Left renal pelvis (tissue), 4 donors: Measurements from ENCODE around the gene ZFR. TPM values are rescaled to one million over a fixed set of nuclear protein-coding genes. Genes with fewer than 3 reads are reported as not detected.
"Not testable (repeated sequence)": the region's sequence is repeated elsewhere in the genome, so short reads cannot be mapped to it uniquely, and the experiment has no call there.

Experiments used
- DNase-seq, 4 donors: peaks; one replicate each; pipeline ENCODE4 v3.0.0-alpha.2; 2013; ENCODE audit warnings: low read depth in 4 of 4, low spot score in 3 of 4
- polyA plus RNA-seq, 4 donors: library from polyadenylated mRNA; unstranded; fragments of 120-200 nt; gene quantifications; one replicate each; pipeline ENCODE4 v1.2.1, GENCODE V29; 2013; ENCODE audit not compliant: insufficient read length in 4 of 4

ZFR gene
- polyA plus RNA-seq, 4 donors = 82.1 to 132 (median 118) TPM

DNA sequence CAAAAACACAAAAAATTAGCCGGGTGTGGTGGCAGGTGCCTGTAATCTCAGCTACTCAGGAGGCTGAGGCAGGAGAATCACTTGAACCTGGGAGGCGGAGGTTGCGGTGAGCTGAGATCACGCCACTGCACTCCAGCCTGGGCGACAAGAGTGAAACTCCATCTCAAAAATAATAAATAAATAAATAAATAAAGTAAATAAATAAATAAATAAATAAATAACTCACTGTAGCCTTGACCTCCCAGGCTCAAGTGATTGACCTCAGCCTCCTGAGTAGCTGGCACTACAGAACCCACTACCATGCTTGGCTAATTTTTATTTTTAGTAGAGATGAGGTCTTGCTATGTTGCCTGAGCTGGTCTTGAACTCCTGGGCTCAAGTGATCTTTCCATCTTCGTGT is 77.3 kb downstream of the ZFR start:
- DNase-seq = not testable (repeated sequence)

DNA sequence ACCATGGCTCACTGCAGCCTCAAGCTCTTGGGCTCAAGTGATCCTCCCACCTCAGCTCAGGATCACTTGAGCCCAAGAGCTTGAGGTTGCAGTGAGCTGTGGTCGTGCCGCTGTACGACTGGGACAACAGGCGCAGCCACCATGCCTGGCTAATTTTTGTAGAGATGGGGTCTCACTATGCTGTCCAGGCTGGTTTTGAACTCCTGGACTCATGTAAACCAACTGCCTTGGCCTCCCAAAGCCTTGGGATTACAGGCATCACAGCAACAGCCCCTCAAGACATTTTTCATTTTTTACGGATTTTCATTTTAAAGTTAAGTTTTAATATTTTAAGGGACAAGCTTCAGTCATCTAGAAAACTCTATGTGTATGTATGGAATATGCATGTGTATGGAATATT is 78.9 kb downstream of the ZFR start:
- DNase-seq = no peak

DNA sequence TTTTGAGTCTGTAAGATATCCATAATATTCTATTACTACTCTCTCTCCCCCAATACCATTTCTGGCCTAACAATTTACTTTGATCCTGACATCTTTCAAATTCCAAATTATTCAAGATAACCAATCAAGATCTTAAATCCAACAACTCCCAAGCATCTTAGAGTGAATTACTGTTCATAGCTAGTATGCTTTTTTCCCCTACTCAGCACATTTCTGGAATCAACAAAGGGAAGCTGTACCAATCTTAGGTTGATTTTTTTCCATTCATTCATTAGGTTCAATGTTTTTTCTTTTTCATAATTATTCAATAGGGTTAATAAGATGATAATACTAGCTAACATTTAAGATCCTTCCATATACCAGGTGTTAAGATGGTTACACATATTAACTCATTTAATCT is 81.5 kb downstream of the ZFR start:
- DNase-seq = no peak

DNA sequence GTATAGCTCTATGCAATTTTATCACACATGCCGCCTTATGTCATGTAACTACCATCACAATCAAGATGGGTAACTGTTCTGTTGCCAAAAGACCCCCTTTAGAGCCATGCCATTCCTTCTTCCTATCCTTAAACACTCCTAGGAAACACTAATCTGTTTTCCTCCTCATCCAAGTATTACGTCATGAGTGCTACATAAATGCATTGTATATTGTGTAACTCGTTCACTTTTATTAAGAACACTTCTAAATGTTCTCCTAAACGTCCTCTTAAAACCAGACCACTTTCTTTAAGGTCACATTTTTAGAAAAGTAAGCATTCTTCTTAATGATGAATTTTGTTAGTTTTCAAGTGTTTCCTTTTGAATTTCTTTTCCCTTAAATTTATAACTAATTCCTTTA is 82.0 kb downstream of the ZFR start:
- DNase-seq = no peak

DNA sequence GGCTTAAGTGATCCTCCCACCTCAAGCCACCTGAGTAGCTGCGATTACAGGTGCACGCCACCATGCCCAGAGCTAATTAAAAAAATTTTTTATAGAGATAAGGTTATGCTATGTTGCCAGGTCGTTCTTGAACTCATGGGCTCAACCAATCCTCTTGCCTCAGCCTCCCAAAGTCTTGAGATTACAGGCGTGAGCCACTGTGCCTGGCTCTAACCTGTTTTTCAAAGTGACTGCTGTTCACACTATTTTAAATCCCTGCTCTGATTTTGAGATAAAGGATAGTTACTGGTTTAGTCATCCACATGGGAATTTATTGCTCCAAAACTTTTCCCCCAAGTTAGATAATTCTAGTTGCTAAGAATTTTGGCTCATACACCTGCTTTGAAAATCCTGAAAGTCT is 83.6 kb downstream of the ZFR start:
- no peak for DNase-seq

DNA sequence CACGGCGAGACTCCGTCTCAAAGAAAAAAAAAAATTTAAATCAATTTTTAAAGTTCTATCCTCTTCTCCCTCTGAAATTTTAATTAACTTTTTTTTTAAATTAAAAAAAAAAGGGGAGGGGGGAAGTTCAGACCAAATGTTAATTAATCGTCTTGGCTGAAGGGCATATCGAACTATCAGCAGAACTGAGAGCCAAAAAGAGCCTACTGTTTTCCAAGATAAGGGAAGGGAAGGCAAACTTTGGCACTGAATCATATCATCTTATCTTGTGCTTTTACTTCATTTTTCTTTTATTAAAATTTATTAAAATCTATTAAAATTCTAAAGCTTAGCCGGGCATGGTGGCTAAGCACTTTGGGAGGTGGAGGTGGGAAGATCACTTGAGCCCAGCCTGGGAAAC is 85.9 kb downstream of the ZFR start:
- no peak for DNase-seq

DNA sequence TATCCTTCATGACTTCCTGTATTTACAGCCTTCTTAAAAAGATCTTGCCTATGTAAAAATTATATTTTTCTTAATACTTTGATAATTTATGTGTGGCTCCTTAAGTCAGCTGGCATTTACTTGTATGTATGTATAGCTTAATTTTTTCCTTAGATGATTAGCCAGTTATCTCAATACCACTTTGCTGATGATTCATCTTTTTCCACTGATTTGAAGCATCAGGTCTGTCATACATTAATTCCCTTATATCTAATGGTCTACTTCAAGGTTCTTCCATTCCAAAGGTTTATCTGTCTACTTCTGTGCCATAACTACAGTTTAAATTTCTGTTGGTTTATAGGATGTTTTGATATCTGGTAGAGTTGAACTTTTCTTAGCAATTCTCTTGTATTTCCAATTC is 86.9 kb downstream of the ZFR start:
- no peak for DNase-seq

DNA sequence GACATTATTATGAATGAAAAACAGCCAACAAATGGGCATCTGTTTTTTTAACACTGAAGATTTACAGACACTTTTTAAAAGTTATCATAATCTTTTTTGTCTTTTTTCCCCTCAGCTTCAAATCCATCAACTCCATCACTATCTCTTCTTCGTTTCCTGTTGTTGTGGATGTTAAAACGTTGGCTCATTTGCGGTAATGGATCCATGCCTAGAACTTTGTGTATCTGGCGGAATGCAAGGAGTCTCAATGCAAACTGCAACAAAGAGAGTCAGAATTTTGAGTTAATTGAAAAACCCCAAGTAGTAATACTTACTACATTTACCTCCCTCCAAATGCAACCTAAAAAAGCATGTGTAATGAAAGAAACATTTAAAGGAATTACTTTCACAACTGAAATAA is 88.9 kb downstream of the ZFR start:
- DNase-seq = no peak

DNA sequence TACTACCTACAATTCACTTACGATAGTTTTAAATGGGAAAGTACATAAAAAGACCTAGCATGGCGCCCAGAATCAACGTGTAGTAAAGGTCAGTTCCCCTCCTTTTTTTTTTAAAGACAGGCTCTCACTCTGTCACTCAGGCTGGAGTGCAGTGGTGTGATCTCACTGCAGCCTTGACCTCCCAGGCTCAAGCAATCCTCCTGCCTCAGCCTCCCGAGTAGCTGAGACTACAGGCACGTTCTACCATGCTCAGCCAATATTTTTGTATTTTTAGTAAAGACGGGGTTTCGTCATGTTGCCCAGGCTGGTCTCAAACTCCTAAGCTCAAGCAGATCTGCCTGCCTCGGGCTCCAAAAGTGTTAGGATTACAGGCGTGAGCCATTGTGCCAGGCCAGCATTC is 91.1 kb downstream of the ZFR start:
- no peak for DNase-seq

DNA sequence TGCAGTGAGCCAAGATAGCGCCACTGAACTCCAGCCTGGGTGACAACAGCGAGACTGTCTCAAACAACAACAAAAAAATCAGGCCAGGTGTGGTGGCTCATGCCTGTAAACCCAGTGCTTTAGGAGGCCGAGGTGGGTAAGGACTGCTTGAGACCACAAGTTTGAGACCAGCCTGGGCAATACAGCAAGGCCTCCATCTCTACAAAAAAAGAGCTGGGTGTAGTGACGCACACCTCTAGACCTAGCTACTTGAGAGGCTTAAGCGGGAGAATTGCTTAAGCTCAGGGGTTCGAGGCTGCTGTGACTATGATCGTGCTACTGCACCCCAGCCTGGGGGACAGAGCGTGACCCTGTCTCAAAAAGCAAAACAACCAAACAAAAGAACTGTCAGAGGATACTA is 91.9 kb downstream of the ZFR start:
- no peak for DNase-seq

DNA sequence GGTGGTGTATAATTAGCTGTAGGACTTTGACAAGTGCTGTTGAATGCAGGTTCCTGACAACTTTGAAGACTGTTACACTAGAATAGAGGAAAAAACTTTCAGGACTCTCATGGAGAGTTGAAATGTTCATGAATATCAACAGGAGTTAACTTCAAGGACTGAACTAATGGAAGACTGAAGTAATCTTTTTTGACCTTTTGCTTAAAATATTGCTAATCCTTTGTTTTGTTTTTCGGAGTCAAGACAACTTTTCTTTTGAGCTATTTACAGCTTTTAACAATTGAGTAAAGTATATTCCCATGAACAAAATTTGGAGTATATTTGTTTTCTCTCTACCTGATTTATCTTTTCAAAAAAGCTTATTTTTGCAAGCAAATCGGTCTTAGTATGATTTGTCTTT is 97.7 kb downstream of the ZFR start:
- no peak for DNase-seq

DNA sequence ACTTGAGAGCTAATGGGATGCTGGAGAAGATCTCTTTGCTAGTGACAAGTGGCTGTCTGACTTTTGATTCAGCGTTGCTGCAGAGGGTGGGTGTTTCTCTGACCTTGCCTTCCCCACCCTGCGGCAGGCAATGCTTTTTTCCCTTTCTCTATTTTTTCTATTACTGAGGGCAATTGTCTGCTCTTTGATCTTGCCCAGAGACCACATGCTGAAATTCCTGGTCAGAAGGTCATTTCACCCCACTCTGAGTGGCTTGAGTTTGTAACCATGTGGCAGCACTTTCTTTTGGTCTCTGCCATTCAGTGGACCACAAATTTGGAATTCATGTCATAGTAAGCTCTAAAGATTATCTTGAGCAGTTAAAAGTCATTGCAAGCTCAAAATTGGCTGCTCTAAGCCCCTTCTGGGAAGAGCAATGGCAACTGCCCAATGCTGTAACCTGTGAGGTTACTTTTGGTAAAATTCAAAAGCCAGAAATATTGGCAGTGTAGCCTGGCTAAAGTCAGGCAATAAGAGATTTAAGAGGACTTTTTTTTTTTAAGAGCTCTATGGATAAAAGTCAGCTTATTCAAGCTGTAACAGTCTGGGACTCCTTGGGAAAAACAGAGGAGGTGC is 101.4 kb downstream of the ZFR start:
- DNase-seq = no peak

DNA sequence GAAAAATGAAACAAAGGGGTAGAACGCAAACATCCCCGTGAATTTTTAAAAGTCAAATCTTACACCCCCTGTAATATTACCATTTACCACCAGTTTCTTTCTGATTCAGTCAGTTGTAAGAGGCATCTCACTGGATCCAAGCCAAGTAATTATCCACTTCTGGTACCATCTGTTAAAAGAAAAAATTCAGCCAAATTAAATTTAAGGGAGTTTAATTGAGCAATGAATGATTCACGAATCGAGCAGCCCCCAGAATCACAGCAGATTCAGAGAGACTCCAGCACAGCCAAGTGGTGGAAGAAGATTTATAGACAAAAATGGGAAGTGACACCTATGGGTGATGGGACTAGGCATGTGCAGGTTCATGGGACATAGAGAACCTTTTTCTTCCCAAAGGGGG is 101.9 kb downstream of the ZFR start:
- DNase-seq = no peak

DNA sequence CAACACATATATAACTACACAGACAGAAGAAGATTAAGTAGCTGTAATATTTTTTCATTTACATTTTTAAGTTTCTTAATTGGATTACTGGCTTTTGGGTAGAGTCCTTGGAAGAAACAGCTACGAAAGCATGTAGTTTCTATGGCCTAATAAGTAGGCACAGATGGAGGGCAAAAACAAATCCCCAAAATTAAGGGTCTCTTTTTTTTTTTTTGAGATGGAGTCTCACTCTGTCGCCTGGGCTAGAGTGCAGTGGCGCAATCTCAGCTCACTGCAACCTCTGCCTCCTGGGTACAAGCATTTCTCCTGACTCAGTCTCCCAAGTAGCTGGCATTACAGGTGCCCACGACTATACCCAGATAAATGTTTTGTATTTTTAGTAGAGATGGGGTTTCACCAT is 104.7 kb downstream of the ZFR start:
- no peak for DNase-seq

DNA sequence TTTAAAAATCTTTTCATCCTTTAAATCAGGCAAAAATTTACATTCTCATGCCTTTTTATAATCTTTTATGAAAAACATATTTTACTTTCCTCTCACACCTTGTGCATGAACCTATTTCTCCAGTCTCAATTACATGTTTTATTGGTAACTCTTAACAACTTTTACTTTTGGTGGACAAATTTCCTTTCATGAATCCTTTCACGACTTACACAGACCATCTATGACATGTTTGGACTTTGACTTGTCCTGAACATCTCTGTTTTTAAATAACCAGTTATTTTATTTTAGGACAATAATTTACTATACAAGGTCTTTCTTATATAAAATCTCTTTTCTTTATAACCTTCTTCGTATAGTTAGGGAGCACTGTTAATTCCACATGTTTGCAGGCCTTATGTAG is 105.3 kb downstream of the ZFR start:
- no peak for DNase-seq

DNA sequence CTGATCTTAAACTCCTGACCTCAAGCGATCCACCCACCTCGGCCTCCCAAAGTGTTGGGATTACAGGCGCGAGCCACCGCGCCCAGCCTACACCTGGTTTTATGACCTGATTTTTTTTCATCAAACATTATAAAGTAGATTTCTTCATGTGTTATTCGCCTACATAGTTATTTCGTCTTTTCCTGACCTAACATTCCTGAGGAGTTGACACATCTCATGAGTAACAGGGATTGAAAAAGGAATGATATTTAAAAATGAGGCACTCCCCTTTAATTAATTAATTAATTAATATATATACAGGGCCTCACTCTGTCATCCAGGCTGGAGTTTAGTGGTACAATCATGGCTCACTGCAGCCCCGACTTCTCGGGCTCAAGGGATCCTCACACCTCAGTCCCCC is 111.6 kb downstream of the ZFR start:
- no peak for DNase-seq

DNA sequence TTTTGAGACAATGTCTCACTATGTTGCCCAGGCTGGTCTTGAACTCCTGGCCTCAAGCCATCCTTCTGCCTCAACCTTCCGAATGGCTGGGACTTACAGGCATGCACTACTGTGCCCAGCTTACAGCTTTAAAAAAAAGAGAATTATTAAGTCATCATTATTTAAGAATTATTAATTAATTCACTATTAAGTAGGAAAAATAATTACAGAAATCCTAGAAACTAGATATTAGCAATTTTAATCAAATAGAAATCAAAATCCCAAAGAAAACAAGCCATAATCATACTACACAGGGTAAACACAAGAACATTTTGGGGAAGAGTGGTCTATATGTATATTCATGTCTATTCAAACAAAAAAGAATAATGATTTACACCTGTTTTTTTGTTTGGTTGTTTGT is 112.2 kb downstream of the ZFR start:
- no peak for DNase-seq

DNA sequence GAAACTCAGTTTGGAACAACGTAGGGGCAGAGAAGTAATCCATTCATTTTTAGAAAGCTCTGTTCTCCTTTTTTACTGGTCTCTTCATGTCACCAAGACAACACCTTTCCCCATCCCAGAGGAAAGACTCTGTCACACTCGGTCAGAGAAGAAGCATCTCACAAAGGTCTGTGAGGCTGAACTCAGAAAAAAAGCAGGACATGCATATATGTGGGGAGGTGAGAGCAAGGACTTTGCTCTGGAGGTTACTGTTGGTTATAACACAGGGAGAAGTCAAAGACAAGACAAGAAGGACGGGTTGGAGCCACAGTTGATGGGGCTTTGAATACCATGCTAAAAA is 112.6 kb downstream of the ZFR start:
- DNase-seq = no peak

DNA sequence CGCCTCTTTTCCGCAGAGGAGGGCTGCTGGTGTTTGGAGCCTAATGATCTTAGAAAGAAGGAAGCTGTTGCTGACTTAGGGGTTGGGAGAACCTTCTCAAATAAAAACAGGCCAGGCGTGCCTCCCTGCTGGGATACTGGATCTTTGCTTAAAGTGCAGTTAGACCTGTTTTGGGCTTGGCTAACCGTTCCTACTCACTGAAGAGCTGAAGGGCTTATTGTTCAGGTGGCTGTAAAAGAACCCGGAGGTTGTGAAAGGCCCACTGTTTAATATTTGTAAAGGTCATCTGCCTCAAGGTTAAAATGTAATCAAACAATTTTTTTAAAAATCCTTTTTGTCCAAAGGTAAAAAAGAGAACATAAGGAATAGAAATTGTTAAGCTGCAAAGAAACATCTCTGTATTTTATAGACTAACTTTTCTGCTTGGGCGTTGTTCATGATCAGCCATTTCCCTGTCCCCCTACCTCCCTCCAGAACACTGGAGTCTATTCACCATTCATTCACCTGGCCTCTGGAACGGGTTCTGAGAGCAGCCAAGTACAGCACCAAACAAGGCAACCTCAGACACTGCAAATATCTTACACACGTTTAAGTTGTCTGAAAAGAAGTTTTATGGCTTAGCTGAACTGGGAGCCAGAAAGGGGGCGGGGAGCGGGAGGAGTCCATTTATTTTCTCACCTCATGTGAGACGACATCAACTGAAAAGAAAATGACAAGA is 113.2 kb downstream of the ZFR start:
- no peak for DNase-seq

DNA sequence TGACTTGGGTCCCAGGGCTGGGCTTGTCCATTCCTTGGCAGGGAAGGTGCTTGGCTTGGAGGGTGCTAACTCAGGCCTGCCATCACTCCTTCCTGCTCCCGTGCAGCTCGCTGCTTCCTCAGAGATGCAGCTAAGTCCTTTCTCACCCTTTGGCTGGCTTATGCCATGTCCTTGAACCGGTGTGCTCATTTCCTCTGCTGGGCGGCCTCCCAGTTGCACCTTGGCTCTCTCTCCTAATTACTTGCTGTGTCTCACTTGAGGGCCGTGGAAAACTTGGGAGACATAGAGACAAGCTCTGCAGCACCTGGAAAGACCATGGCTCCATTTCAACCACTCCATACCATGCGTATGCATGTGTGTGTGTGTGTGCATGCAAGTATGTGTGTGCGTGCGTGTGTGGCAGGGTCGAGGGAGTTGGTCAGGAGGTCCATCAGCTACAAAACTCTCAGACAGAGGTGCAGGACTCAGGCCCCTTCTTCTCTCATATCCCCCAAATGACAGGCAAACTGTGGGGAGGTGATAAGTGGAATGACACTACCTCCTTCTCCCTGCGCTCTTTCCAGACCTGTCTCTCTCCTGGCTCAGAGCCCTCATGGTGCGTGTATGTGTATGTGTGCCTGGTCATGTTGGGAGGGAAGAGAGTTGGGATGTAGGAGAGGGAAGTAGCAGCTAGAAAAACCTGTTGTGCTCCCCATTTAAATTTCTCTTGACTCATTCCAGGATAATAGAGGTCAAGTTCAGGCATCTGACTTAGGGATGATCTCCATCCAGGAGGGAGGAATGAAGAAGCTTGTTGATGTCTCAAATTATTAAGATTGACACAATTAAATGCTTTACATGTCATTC is 114.2 kb downstream of the ZFR start:
- DNase-seq = no peak

DNA sequence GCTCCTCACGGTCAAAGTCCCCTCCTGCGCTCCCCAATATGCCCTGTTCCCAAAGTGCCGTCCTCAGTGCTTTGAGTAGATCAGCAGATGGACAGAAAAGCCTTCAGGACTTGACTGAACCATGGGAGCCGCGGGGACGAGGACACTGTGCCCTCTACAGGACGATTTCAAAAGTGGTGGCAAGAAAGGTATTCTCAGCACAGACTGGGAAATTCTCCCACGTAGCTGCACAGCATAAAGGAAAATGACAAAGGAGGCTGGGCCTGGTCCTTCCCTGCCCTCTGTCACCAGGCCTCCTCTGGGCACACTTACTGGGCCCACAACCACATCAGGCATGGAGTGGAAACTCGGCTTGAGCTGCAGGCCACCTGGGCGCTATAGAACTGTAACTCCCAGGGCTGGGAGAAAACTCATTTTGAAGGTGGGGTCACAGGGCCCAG is 115.1 kb downstream of the ZFR start:
- no peak for DNase-seq

DNA sequence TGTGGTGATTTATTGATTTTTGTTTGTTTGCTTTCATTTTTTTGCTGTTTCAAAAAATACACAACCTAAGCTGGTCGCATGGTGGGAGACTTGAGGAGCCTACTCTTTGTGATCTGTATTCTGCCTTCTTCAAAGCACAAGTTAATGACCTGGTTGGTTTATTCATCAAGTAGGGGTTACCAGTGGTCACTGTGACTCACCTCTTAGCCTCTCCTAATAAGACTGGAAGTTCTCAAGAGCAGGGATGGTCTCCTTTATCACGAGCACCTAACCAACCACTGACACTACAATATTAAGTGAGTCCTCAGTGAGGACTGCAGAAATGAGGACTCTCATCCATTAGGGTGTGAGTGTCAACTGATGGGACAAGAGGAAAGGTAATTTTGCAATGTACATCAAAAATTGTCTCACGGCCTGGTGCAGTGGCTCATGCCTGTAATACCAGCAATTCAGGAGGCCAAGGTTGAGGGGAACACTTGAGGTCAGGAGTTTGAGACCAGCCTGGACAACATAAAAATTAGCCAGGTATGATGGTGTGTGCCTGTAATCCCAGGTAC is 118.2 kb downstream of the ZFR start:
- no peak for DNase-seq
